Ureter (tissue), 1 donor: ENCODE measurements around the gene UBL4B. TPM values are rescaled to one million over a fixed set of nuclear protein-coding genes. Genes with fewer than 3 reads are reported as not detected.

ENCODE experiments used
- DNase-seq: peaks from one replicate; pipeline ENCODE4 v3.0.0-alpha.2; 2020; ENCODE audit warnings: low spot score
- total RNA-seq: library from RNA; stranded (reverse); gene quantifications from one replicate; pipeline ENCODE4 v1.2.4, GENCODE V29; 2023
- donor health status: DM: yes; HTN: yes; CAD: no.

UBL4B gene
- total RNA-seq, 1 donor from 2014 or later, result not detected

GRCh38 chr1:110152133-110152785 lies 40.0 kb downstream of the UBL4B start:
- no peak for DNase-seq

GRCh38 chr1:110153407-110153950 lies 41.2 kb downstream of the UBL4B start:
- DNase-seq, result no peak

- DNase-seq, result peak; percentile 63
These were observed 43.8 kb downstream of the UBL4B start for GRCh38 chr1:110155878-110156522.

GRCh38 chr1:110158261-110158660 lies 46.0 kb downstream of the UBL4B start:
- DNase-seq, result no peak

- no peak for DNase-seq
These were observed 46.9 kb downstream of the UBL4B start for GRCh38 chr1:110159168-110159567.

GRCh38 chr1:110160538-110161100 lies 48.4 kb downstream of the UBL4B start:
- no peak for DNase-seq

- DNase-seq, result no peak
These were observed 48.9 kb downstream of the UBL4B start for GRCh38 chr1:110161165-110161564.

- no peak for DNase-seq
These were observed 49.6 kb downstream of the UBL4B start for GRCh38 chr1:110161849-110162248.

Other genes with a start within 250 kb of the UBL4B start
- gene CSF1, start 201.6 kb upstream of the UBL4B start, total RNA-seq, result 26.1 TPM
- gene AHCYL1, start 127.7 kb upstream of the UBL4B start, total RNA-seq, result 71.0 TPM
- 41.5 TPM for gene STRIP1, start 77.8 kb upstream of the UBL4B start, total RNA-seq
- not detected for gene ALX3, start 41.8 kb upstream of the UBL4B start, total RNA-seq
- gene SLC6A17, start 38.1 kb downstream of the UBL4B start, total RNA-seq, result not detected
- 5.2 TPM for gene KCNC4, start 97.9 kb downstream of the UBL4B start, total RNA-seq
- 26.2 TPM for gene RBM15, start 226.9 kb downstream of the UBL4B start, total RNA-seq